A549 (cell line): ENCODE data around the gene TSPAN14. TPM values are rescaled to one million over a fixed set of nuclear protein-coding genes. Genes with fewer than 3 reads are reported as not detected.

Experiments used
- ATAC-seq, 2 experiments: fragments of 200-7000 bp in 1 of 2; fragments of >200 bp in 1 of 2; cut with Nextera tagmentation in 1 of 2; cut with Tn5 transposase in 1 of 2; 3 replicates each; pipeline versions ENCODE4 v1.8.0 to v1.9.1; 2018 to 2020; ENCODE audit warnings: mild to moderate bottlenecking in 1 of 2, moderate library complexity in 1 of 2
- CTCF ChIA-PET: fragments of 300-600 bp; sonication (Branson Sonifier 250); formaldehyde crosslinking; extraction: SDS; loops from one replicate; lab custom pipeline; 2021; ENCODE audit warnings: antibody characterized with exemption, inconsistent platforms; lab: Yijun Ruan, JAX
- POLR2A ChIA-PET: fragments of 350-600 bp; formaldehyde crosslinking; extraction: SDS; loops from one replicate; lab custom pipeline; 2021; ENCODE audit warnings: antibody characterized with exemption, inconsistent platforms; lab: Yijun Ruan, JAX
- DNase-seq, 2 experiments: peaks; one replicate each; pipeline versions ENCODE4 v3.0.0 to v3.0.0-alpha.2; 2011 to 2016; ENCODE audit warnings: low read depth in 1 of 2, low spot score in 1 of 2
- FAIRE-seq: peaks from 2 replicates; lab custom pipeline; 2011; peaks lifted over from hg19 to GRCh38; lab: Jason Lieb, UNC
- H3K27ac ChIP-seq, 2 experiments: fragments of >200 bp; sonication (Bioruptor Twin); formaldehyde crosslinking; 3 replicates each; pipeline ENCODE4 v1.5.1; 2016 to 2017
- H3K4me1 ChIP-seq: fragments of >200 bp; sonication (Bioruptor Twin); formaldehyde crosslinking; 3 replicates; pipeline ENCODE4 v1.6.1; 2016
- H3K4me2 ChIP-seq: fragments of >200 bp; sonication (Bioruptor Twin); formaldehyde crosslinking; 3 replicates; pipeline ENCODE4 v1.6.1; 2016
- H3K4me3 ChIP-seq: fragments of >200 bp; sonication (Bioruptor Twin); formaldehyde crosslinking; 3 replicates; pipeline ENCODE4 v1.5.1; 2016
- H3K9me3 ChIP-seq: fragments of >200 bp; sonication (Bioruptor Twin); formaldehyde crosslinking; 3 replicates; pipeline ENCODE4 v1.6.1; 2016
- EHF ChIP-seq: fragments of 250-450 bp; sonication (Bioruptor Pico); IDR thresholded peaks from 2 replicates; pipeline ENCODE4 v1.5.0; 2020; ENCODE audit warnings: mild to moderate bottlenecking
- ESRRA ChIP-seq: fragments of 150-350 bp; IDR thresholded peaks from 2 replicates; pipeline ENCODE4 v1.6.1; 2014; ENCODE audit warnings: mild to moderate bottlenecking, low read length, borderline replicate concordance
- FOSL2 ChIP-seq, 2 experiments: fragments of 450-650 bp in 1 of 2; fragments of >200 bp in 1 of 2; sonication (Bioruptor Twin) in 1 of 2; formaldehyde crosslinking; IDR thresholded peaks; 2 replicates each; pipeline versions ENCODE4 v1.5.0 to v1.6.1; 2016 to 2020; ENCODE audit warnings: mild to moderate bottlenecking in 1 of 2, moderate library complexity in 1 of 2
- HES2 ChIP-seq: fragments of >200 bp; sonication (Bioruptor Twin); formaldehyde crosslinking; IDR thresholded peaks from 2 replicates; pipeline ENCODE4 v1.6.1; 2016
- HEYL ChIP-seq: fragments of 250-450 bp; sonication (Bioruptor Pico); IDR thresholded peaks from 2 replicates; pipeline ENCODE4 v1.8.0; 2021; ENCODE audit warnings: mild to moderate bottlenecking, moderate library complexity
- HOXA7 ChIP-seq: fragments of 250-450 bp; sonication (Bioruptor Pico); IDR thresholded peaks from 2 replicates; pipeline ENCODE4 v1.5.0; 2020; ENCODE audit warnings: mild to moderate bottlenecking, moderate library complexity
- JUN ChIP-seq, 2 experiments: fragments of >200 bp; sonication (Bioruptor Twin); formaldehyde crosslinking; IDR thresholded peaks; 2 replicates in 1 of 2; 3 replicates in 1 of 2; pipeline ENCODE4 v1.6.1; 2016 to 2017
- JUNB ChIP-seq: fragments of >200 bp; sonication (Bioruptor Twin); formaldehyde crosslinking; IDR thresholded peaks from 2 replicates; pipeline ENCODE4 v1.6.1; 2016
- KDM5A ChIP-seq: fragments of 200-600 bp; sonication (generic); IDR thresholded peaks from 2 replicates; pipeline ENCODE4 v1.6.1; 2016; ENCODE audit warnings: antibody characterized with exemption, mild to moderate bottlenecking
- MYC ChIP-seq: IDR thresholded peaks from 2 replicates; pipeline ENCODE4 v1.6.1; 2012; ENCODE audit warnings: mild to moderate bottlenecking, inconsistent platforms, low read length, improper control_type of control experiment, borderline replicate concordance
- NR3C1 ChIP-seq: fragments of >200 bp; sonication (Bioruptor Twin); formaldehyde crosslinking; IDR thresholded peaks from 3 replicates; pipeline ENCODE4 v1.6.1; 2017
- POLR2AphosphoS2 ChIP-seq: conservative IDR thresholded peaks from 2 replicates; pipeline ENCODE4 v1.6.1; 2012; ENCODE audit warnings: low read length, improper control_type of control experiment, inconsistent platforms
- RFX5 ChIP-seq: fragments of 450-650 bp; IDR thresholded peaks from 2 replicates; pipeline ENCODE4 v1.7.1; 2014; ENCODE audit warnings: antibody characterized with exemption, mild to moderate bottlenecking, moderate library complexity
- SMC3 ChIP-seq: fragments of >200 bp; sonication (Bioruptor Twin); formaldehyde crosslinking; IDR thresholded peaks from 3 replicates; pipeline ENCODE4 v1.6.1; 2018; ENCODE audit warnings: inconsistent platforms
- USF2 ChIP-seq: fragments of 450-650 bp; IDR thresholded peaks from 2 replicates; pipeline ENCODE4 v1.6.1; 2014; ENCODE audit warnings: antibody characterized with exemption
- ZNF302 ChIP-seq: fragments of 250-450 bp; sonication (Bioruptor Pico); IDR thresholded peaks from 2 replicates; pipeline ENCODE4 v1.9.0; 2021; ENCODE audit warnings: inconsistent platforms, mild to moderate bottlenecking, moderate library complexity
- ZSCAN20 ChIP-seq: fragments of 250-450 bp; sonication (Bioruptor Pico); IDR thresholded peaks from 2 replicates; pipeline ENCODE4 v1.8.0; 2022; ENCODE audit warnings: mild to moderate bottlenecking, moderate library complexity
- WGBS: methylation state at CpG from one replicate; pipeline ENCODE4 v1.1.6; 2017; ENCODE audit errors: missing lambda C conversion rate; 5-methylcytosine and 5-hydroxymethylcytosine counted together
- polyA plus RNA-seq, 4 experiments: library from polyadenylated mRNA; depleted of rRNA in 3 of 4; stranded (reverse); fragments of >200 nt; fragmentation: RNase III in 1 of 4; extraction: RNeasy Plus Mini Kit Qiagen cat#74134 plus additional on column Dnase treatment in 1 of 4; gene quantifications; 2 replicates in 3 of 4; 3 replicates in 1 of 4; pipeline ENCODE4 v1.2.3, GENCODE V29; 2011 to 2017
- TF ChIP-seq, protein P1 (sequence below): fragments of 250-450 bp; sonication (Bioruptor Pico); IDR thresholded peaks from 2 replicates; pipeline ENCODE4 v1.5.0; 2021; ENCODE audit warnings: mild to moderate bottlenecking, moderate library complexity, borderline replicate concordance
- TF ChIP-seq, protein P2 (sequence below): IDR thresholded peaks from 2 replicates; pipeline ENCODE4 v1.6.1; 2012

Gene TSPAN14
- polyA plus RNA-seq, 2 of the 4 experiments (the other 2 are of a cell fraction), result 87.0 to 124 TPM

- 80% methylated on average over 8 of the region's 8 CpGs for WGBS
- TF ChIP-seq RFX5 (no peak), POLR2AphosphoS2 (peak; percentile 84), JUNB (no peak)
- peak overlapping the region in 1 of 2 experiments; percentile 62; a peak in 3 of 6 replicates for H3K27ac ChIP-seq
- peak in 1 of 2 experiments; percentile 10; a peak in 3 of 6 replicates for ATAC-seq
- H3K4me3 ChIP-seq, result no peak overlapping the region
- CTCF ChIA-PET, result interaction anchor here (1.3 to 2.1 kb wide), 2 partner anchors 17 to 78 kb away, joined by 6 to 7 read pairs; no protein-coding TSS in a partner anchor
- DNase-seq, result no peak
- no peaks in the 10 kb centered on the region for H3K9me3 ChIP-seq
- peaks cover 68% of the 10 kb centered on the region for H3K4me1 ChIP-seq
- no peak for FAIRE-seq
- POLR2A ChIA-PET, result no interaction called here
- no peak overlapping the region for H3K4me2 ChIP-seq
These were observed 68.8 kb downstream of the TSPAN14 start for GRCh38 chr10:80522756-80523363.

- Histone ChIP-seq H3K27ac (peak overlapping the region; percentile 58 to 80), H3K4me1 (peaks cover 69% of the 10 kb centered on the region), H3K4me3 (no peak overlapping the region), H3K9me3 (no peaks in the 10 kb centered on the region), H3K4me2 (no peak overlapping the region)
- ATAC-seq (no peak), DNase-seq (no peak), FAIRE-seq (no peak)
- ChIA-PET CTCF (interaction anchor here (1.3 to 3.9 kb wide), 2 partner anchors 13 to 79 kb away, joined by 6 to 11 read pairs; no protein-coding TSS in a partner anchor), POLR2A (no interaction called here)
- no peak for TF ChIP-seq SMC3
- no peak for TF ChIP-seq EHF (CRISPR knock-in tag)
- no peak for TF ChIP-seq MYC
- no peak for TF ChIP-seq HES2
- TF ChIP-seq, protein P1, sequence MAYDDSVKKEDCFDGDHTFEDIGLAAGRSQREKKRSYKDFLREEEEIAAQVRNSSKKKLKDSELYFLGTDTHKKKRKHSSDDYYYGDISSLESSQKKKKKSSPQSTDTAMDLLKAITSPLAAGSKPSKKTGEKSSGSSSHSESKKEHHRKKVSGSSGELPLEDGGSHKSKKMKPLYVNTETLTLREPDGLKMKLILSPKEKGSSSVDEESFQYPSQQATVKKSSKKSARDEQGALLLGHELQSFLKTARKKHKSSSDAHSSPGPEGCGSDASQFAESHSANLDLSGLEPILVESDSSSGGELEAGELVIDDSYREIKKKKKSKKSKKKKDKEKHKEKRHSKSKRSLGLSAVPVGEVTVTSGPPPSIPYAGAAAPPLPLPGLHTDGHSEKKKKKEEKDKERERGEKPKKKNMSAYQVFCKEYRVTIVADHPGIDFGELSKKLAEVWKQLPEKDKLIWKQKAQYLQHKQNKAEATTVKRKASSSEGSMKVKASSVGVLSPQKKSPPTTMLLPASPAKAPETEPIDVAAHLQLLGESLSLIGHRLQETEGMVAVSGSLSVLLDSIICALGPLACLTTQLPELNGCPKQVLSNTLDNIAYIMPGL (CRISPR knock-in tag), result no peak
- no peak for TF ChIP-seq HEYL (CRISPR knock-in tag)
- TF ChIP-seq NR3C1, result no peak
- no peak for TF ChIP-seq HOXA7 (CRISPR knock-in tag)
- no peak for TF ChIP-seq KDM5A
- TF ChIP-seq ZNF302 (CRISPR knock-in tag), result no peak
- no peak for TF ChIP-seq FOSL2 (IDR thresholded peaks at IDR 0.05)
- no peak for TF ChIP-seq FOSL2 (CRISPR knock-in tag; IDR thresholded peaks at IDR 0.05)
- no peak for TF ChIP-seq USF2
- no peak for TF ChIP-seq ESRRA
- WGBS, result 76% methylated on average over 5 of the region's 6 CpGs
These were observed 69.7 kb downstream of the TSPAN14 start for GRCh38 chr10:80523773-80524172.

- TF ChIP-seq JUN (IDR thresholded peaks at IDR 0.05), result peak in 1 of 2 experiments; percentile 55; a peak in 1 of 5 replicates
- no peak for TF ChIP-seq MYC
- TF ChIP-seq, protein P2, sequence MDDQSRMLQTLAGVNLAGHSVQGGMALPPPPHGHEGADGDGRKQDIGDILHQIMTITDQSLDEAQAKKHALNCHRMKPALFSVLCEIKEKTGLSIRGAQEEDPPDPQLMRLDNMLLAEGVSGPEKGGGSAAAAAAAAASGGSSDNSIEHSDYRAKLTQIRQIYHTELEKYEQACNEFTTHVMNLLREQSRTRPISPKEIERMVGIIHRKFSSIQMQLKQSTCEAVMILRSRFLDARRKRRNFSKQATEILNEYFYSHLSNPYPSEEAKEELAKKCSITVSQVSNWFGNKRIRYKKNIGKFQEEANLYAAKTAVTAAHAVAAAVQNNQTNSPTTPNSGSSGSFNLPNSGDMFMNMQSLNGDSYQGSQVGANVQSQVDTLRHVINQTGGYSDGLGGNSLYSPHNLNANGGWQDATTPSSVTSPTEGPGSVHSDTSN, result 0 out of 2 replicates have a peak, but pooled peaks have one; percentile 13
- TF ChIP-seq ZSCAN20 (CRISPR knock-in tag), result no peak
- TF ChIP-seq POLR2AphosphoS2, result 0 out of 2 replicates have a peak, but pooled peaks have one; percentile 18
- CTCF ChIA-PET, result interaction anchor here (0.6 to 9.3 kb wide), 5 partner anchors 8 to 80 kb away, joined by 3 to 81 read pairs (median 6); no protein-coding TSS in a partner anchor
- Histone ChIP-seq H3K4me1 (peaks cover 73% of the 10 kb centered on the region), H3K27ac (peak overlapping the region; percentile 58 to 80), H3K9me3 (no peaks in the 10 kb centered on the region), H3K4me2 (no peak overlapping the region), H3K4me3 (no peak overlapping the region)
- POLR2A ChIA-PET, result no interaction called here
- ATAC-seq (peak; percentile 12 to 31; a peak in 5 of 6 replicates), FAIRE-seq (no peak), DNase-seq (no peak)
- 85% methylated on average over 12 of the region's 12 CpGs for WGBS
These were observed 70.2 kb downstream of the TSPAN14 start for GRCh38 chr10:80524190-80524909.
